Panc1 (cell line): Measurements from ENCODE around the gene RPP14. TPM values are rescaled to one million over a fixed set of nuclear protein-coding genes. Genes with fewer than 3 reads are reported as not detected.

Source experiments
- ATAC-seq: fragments of 200-7000 bp; cut with Tn5 transposase; 2 replicates; pipeline ENCODE4 v1.9.1; 2020; ENCODE audit warnings: mild to moderate bottlenecking, moderate library complexity
- BruUV-seq: library from RNA; stranded (reverse); fragments of 400-500 nt; replicated peaks from 2 replicates; lab custom pipeline; 2021; lab: Mats Ljungman, UMichigan
- CTCF ChIA-PET: fragments of 300-600 bp; sonication (Branson Sonifier 250); formaldehyde crosslinking; loops from one replicate; lab custom pipeline; 2022; ENCODE audit warnings: antibody characterized with exemption; lab: Charles Lee
- POLR2A ChIA-PET: fragments of 300-600 bp; sonication (Branson Sonifier 250); formaldehyde crosslinking; loops from one replicate; lab custom pipeline; 2022; ENCODE audit warnings: antibody characterized with exemption; lab: Charles Lee
- DNase-seq: peaks from one replicate; pipeline ENCODE4 v3.0.0-alpha.2; 2010; ENCODE audit warnings: low read depth, low spot score
- H3K27ac ChIP-seq: 2 replicates; pipeline ENCODE4 v1.5.1; 2011; ENCODE audit warnings: mild to moderate bottlenecking, low read length, inconsistent platforms
- H3K27me3 ChIP-seq: fragments of 200-500 bp; sonication (Bioruptor generic); 2 replicates; pipeline ENCODE4 v1.6.0; 2014; ENCODE audit warnings: low read length, inconsistent platforms; ENCODE audit not compliant: control insufficient read depth, insufficient read depth
- H3K36me3 ChIP-seq: fragments of 200-500 bp; sonication (Bioruptor generic); 2 replicates; pipeline ENCODE4 v1.5.1; 2014; ENCODE audit warnings: inconsistent platforms, mild to moderate bottlenecking, low read length, moderate library complexity; ENCODE audit not compliant: control insufficient read depth, insufficient read depth
- H3K4me1 ChIP-seq: 2 replicates; pipeline ENCODE4 v1.5.1; 2011; ENCODE audit warnings: inconsistent platforms, mild to moderate bottlenecking, low read length, moderate library complexity; ENCODE audit not compliant: control insufficient read depth, insufficient read depth
- H3K4me3 ChIP-seq, 2 experiments: 2 replicates each; pipeline ENCODE4 v1.5.1; 2011 to 2012; ENCODE audit warnings: low read depth in 2 of 2, low read length in 2 of 2, mild to moderate bottlenecking in 2 of 2, inconsistent platforms in 1 of 2, moderate library complexity in 1 of 2
- H3K9me3 ChIP-seq: fragments of 200-500 bp; sonication (Bioruptor generic); 2 replicates; pipeline ENCODE4 v1.5.1; 2014; ENCODE audit warnings: low read depth, mild to moderate bottlenecking, inconsistent platforms, low read length, moderate library complexity; ENCODE audit not compliant: control insufficient read depth, insufficient read depth
- CTCF ChIP-seq: fragments of 450-650 bp; IDR thresholded peaks from 2 replicates; pipeline ENCODE4 v1.5.1; 2017; ENCODE audit warnings: mild to moderate bottlenecking
- POLR2AphosphoS5 ChIP-seq: IDR thresholded peaks from 2 replicates; pipeline ENCODE4 v1.6.1; 2012; ENCODE audit warnings: mild to moderate bottlenecking, low read depth, low read length, moderate library complexity
- REST ChIP-seq, 2 experiments: IDR thresholded peaks; 2 replicates each; pipeline ENCODE4 v1.6.1; 2011 to 2012; ENCODE audit warnings: low read depth in 2 of 2, control low read depth in 1 of 2, low read length in 1 of 2, mild to moderate bottlenecking in 1 of 2, moderate library complexity in 1 of 2; ENCODE audit not compliant: insufficient read depth in 1 of 2
- SIN3A ChIP-seq: IDR thresholded peaks from 2 replicates; pipeline ENCODE4 v1.6.1; 2012; ENCODE audit warnings: low read depth, mild to moderate bottlenecking, low read length, moderate library complexity, borderline replicate concordance; ENCODE audit not compliant: insufficient read depth
- TCF7L2 ChIP-seq: IDR thresholded peaks from 2 replicates; pipeline ENCODE4 v1.6.1; 2011; ENCODE audit warnings: mild to moderate bottlenecking, low read depth, low read length, inconsistent platforms
- in situ Hi-C: cut with HindIII; loops from 2 replicates; pipeline ENCODE4 v1.10.0; 2016; ENCODE audit warnings: low sequenced_read_pairs, low pct_unique_long_range_greater_than_20kb
- intact Hi-C: fragments of 100-400 bp; cut with micrococcal nuclease; formaldehyde crosslinking; loops from one replicate; pipeline ENCODE4 v1.10.0; 2022; ENCODE audit not compliant: unreplicated experiment
- total RNA-seq: library from RNA; stranded (reverse); gene quantifications from one replicate; pipeline ENCODE4 v1.2.1, GENCODE V29; 2021; ENCODE audit not compliant: unreplicated experiment

RPP14 gene
- total RNA-seq, 1 experiment from 2014 or later = 16.4 TPM

- no peak overlapping the region for H3K27ac ChIP-seq
- TF ChIP-seq TCF7L2 (no peak), REST (IDR thresholded peaks at IDR 0.05; ENCODE audit: insufficient read depth in 1 of 2, low read depth in 2 of 2, low read length in 1 of 2) (no peak), SIN3A (no peak), POLR2AphosphoS5 (no peak), CTCF (no peak)
- no TSS peak for BruUV-seq
- POLR2A ChIA-PET = no interaction called here
- no peaks in the 10 kb centered on the region for H3K27me3 ChIP-seq
- DNase-seq = no peak
- H3K4me1 ChIP-seq = no peaks in the 10 kb centered on the region
- in situ Hi-C loops = no loop called here
- intact Hi-C loops = no loop called here
- H3K36me3 ChIP-seq = no peaks in the 10 kb centered on the region
- ATAC-seq = no peak
- CTCF ChIA-PET = no interaction called here
- H3K4me3 ChIP-seq = no peak overlapping the region
- H3K9me3 ChIP-seq = no peaks in the 10 kb centered on the region
Measured at GRCh38 chr3:58355179-58355578, 49.1 kb downstream of the RPP14 start.

GRCh38 chr3:58356054-58356453 is 50.0 kb downstream of the RPP14 start:
- in situ Hi-C loops = no loop called here
- intact Hi-C loops = no loop called here
- CTCF ChIA-PET = no interaction called here
- Histone ChIP-seq H3K27me3 (no peaks in the 10 kb centered on the region), H3K4me3 (no peak overlapping the region), H3K36me3 (no peaks in the 10 kb centered on the region), H3K9me3 (no peaks in the 10 kb centered on the region), H3K27ac (peak overlapping the region; percentile 51; the same call in 1 of the 2 replicates), H3K4me1 (no peaks in the 10 kb centered on the region)
- ATAC-seq = 0 out of 2 replicates have a peak, but pooled peaks have one; percentile 57
- no TSS peak for BruUV-seq
- POLR2A ChIA-PET = no interaction called here
- DNase-seq = no peak
- no peak for TF ChIP-seq POLR2AphosphoS5
- TF ChIP-seq TCF7L2 = no peak
- no peak for TF ChIP-seq SIN3A
- TF ChIP-seq CTCF = no peak
- no peak for TF ChIP-seq REST (IDR thresholded peaks at IDR 0.05; ENCODE audit: insufficient read depth in 1 of 2, low read depth in 2 of 2, low read length in 1 of 2)
